ENCODE data around the gene SCAF1.

SCAF1 gene

DNA sequence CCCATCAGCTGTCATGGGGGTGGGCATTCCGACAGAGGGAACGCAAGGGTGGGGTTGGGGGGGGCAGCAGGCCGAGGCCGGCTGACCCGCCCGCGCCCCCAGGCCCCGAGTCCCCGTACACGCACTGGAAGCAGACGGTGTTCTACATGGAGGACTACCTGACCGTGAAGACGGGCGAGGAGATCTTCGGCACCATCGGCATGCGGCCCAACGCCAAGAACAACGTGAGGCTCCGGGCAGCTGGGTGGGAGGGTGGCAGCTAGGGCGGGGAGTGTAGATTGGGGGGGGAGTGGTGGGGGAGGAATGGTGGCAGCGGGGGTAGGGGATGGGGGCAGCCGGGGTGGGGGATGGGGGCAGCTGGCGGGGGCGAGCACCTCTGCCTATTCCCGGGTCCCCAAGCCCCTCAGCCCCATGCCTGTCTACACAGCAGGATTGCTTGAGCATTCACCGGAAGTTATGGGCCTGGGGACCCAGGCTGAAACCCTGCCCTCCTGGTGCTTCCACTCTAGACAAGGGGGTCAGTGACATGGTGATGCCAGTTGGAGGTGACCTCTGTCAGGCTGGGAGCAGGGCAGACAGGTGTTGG, 44.6 kb downstream of the SCAF1 start:
- DNase-seq = no peak

DNA sequence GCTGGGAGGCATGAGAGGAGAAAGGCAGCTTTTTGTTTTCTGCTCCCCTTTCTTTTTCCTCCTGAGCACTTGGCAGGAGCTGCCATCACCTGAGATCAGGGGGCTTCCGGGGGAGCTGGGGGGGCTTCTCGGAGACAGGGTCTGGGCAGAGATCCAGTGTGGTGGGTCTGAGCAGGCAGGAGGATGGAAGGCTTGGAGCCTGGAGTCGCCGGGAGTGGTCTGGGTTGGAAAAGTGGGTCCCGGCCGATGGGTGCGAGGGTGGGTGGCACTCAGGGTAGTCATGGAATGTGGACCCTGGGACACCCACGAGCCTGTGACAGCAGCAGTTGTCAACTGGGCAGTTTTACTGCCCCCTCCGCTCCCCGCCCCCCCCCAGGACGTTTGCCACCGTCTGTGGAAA, 45.1 kb downstream of the SCAF1 start:
- no peak for DNase-seq

DNA sequence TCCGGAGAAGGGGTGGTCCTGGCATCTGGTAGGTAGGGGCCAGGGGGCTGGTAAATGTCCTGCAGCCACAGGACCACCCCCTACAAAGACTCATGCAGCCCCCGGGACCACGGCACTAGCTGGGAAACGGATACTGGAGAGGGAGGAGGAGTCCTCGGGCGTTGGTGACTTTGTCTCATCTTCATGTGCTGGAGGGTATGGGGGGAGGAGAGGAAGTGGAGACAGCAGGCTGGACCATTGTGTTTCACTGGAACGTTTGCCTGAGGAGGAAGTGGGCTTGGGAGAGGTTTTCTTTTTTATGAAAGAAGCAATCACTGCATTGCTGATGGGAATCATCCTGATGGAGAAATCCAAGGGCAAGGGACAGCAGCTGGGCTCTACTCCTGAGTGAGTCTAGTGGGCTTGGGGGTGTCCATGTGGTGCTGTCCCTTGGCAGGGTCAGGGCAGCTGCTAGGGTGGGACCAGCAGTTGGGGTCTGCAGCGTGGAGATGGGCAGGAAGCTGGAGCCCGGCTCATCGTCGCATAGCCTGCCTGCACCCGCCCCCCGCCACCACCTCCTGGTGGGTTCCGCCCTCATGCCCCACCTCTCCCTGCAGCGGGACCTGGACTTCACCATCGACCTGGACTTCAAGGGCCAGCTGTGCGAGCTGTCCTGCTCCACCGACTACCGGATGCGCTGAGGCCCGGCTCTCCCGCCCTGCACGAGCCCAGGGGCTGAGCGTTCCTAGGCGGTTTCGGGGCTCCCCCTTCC, 45.7 kb downstream of the SCAF1 start:
- DNase-seq = no peak

DNA sequence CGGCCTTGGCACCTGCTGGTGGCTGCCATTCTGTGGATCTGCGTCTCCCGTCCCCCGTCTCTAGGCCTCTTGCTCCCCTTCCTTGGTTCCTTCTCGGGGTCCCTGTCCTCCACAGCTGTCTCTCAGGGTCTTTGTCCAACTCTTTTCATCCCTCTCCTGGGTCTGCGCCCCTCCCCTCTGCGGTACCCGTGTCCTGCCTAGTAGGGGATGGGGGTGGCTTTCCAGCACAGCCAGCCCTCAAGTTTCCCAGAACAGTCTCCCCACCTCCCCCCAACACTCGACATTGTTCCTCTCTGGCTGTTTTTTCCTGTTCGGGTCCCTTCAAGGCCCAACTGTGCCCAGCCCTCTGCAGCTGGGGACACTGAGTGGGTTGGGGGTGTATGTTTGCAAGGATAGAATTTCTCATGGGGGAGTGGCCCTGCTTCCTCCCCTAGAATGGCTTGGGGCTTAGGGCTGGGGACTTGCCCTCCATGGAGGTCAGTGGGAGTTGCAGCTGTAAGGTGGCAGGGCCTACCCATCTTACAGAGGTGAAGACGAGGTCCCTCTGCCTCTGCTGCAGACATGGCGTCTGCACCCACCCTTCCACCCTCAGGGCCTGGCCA, 46.6 kb downstream of the SCAF1 start:
- DNase-seq = no peak

DNA sequence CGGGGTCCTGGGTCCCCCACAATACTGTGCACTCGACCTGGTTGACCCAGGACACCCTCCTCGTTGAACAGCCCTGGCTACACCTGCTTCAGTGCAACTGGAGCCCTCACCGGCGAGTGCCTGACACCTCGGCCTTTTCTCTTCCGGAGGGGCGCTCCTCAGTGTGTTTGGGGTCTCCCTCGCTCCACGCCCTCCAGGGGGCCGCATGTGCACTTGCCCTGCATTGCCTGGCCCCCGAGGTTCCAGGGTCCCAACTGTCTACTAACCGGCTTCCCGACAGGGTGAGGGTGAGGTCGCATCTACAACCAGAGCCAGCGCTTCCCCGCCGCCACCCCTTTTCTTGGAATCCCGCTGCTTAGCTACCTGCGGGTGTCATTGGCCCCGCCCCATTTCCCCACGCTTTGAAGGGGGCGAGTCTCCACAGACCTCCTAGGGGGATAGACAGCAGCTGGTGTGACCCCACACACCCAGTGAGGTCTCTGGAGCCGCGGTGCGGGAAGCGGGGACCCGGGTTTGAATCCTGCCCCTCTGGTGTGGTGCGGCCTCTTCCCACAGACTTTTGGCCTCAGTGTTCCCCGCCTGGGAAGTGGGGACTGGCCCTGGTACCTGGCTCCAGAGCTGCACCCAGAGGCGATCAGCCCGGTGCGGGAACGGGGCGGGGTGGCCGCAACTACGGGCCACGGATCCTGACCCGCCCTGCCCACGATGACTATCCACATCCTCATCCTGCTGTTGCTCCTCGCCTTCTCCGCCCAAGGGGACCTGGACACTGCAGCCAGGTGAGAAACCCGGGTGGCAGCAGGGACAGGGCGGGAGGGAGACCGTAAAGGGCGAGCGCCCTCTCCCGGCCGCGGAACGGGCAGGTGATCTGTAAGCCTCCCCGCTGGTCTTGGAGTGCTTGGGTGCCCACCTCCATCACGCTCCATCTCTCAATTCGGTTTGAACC, 47.4 kb downstream of the SCAF1 start, which contains the start of gene ADM5:
ADM5 (plus strand) TSS at position 462 of the 946 bp plus-strand sequence; CDS start at position 706, 244 bp downstream.
- no peak for DNase-seq

DNA sequence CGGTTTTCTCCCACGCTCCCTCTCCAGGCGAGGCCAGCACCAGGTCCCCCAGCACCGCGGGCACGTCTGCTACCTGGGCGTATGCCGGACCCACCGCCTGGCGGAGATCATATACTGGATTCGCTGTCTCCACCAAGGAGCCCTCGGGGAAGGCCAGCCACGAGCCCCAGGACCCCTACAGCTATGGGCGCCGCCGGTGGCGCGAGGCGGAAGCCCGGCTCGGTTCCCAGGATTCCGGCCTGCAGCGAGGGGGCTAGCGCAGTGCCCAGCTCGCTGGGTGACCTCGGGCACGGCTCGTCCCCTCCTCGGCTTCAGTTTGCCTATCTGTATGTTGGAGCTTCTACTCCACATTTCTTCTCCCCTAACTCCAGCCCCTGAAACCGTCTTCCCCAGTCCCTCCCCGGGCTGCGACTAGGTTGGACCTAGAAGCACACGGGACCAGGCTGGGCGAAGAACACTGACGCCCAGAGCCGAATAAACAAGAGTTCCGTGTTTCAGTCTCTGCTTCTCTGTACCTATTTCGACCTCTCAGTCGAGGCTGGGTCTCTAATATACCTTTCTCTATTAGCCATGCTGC, 48.2 kb downstream of the SCAF1 start:
- DNase-seq = no peak

DNA sequence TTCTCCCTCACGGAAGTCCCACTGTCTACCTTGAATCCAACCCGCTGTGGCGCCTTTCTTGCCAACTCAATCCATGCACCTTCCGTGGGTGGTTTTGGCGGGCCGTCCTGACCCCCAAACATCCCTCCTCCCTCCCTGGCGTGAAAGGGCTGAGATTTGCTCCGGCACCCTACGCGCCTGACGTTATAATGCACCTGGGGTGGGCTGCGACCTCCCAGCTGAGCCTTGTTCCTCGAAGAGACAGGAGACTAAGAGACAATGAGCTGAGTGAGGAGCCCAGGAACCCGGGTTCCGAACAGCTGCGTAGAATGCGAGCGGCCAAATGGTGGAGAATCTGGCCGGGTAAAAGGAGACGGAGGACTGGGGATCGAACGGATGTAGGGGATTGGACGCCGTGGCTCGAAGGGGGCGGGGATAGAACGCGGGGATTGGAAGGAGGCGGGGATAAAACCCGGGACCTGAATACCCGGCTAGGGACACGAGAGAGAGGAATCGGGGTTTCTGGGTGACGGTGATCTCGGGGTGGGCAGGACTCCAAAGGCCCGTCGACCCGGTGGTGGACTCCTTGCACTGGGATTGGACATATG, 48.7 kb downstream of the SCAF1 start, which contains the start of gene CPT1C:
CPT1C (plus strand) TSS at position 461 of the 587 bp plus-strand sequence. CDS start 1,137 bp downstream, outside the sequence.
- DNase-seq = peak; percentile 33

DNA sequence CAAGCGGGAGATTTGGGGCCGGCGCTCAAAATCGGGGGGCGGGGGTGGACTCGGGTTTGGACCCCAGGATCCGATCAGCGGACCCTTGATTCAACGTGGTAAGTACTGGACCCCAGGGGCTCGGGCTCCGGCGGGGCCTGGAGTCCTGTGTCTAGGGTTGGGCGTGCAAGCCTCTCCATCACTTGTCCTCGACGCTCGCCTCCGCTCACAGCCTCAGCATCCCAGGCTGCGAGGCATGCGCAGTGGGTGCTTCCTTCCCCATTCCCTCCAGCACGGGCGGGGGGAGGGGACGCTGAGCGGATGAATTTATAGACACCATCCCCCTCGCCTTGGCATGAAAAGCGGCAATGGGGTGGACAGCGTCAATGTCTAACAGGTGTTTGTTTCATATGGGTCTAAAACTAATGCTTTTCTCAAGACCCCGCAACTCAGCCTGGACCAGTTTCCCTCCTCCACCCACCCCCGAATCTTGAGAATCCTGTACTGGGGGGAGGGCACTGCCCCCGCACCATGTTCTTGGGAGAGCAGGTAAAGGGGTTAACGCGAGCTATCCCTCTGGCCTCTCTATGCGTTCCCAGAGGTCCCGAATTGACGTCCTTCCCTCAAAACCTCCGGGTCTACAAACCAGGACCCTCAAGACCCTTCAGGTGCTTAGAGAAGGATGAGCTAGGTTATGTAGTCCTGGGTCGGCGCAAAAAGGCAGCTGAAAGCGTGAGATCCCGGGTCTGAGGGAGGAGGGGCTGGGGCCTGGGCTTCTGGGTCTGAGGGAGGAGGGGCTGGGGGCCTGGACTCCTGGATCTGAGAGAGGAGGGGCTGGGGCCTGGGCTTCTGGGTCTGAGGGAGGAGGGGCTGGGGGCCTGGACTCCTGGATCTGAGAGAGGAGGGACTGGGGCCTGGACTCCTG, 49.5 kb downstream of the SCAF1 start:
- no peak for DNase-seq

DNA sequence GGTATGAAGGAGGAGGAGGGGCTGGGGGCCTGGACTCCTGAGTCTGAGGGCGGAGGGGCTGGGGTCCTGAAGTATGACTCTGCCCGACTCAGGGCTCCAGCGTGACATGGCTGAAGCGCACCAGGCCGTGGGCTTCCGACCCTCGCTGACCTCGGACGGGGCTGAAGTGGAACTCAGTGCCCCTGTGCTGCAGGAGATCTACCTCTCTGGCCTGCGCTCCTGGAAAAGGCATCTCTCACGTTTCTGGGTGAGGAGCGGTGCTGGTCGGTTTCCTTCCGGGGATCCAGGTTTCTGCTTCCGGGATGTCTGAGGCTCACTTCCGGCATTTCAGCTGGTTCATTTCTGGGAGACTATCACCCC, 50.1 kb downstream of the SCAF1 start:
- DNase-seq = no peak

DNA sequence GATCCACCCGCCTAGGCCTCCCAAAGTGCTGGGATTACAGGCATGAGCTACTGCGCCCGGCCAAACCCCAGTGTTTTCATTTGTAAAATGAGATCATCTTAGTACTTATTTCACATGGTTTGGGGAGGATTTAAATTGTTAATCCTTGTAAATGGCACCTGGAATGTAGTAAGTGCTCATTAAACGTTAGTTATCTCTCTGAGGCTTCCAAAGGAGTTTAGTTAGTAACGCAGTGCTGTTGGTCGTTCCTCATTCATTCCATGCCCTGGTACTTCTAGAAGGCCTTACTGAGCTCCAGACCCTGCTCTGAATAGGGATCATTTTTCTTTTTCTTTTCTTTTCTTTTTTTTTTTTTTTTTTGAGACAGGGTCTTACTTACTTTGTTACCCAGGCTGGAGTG, 54.1 kb downstream of the SCAF1 start:
- DNase-seq = no peak

DNA sequence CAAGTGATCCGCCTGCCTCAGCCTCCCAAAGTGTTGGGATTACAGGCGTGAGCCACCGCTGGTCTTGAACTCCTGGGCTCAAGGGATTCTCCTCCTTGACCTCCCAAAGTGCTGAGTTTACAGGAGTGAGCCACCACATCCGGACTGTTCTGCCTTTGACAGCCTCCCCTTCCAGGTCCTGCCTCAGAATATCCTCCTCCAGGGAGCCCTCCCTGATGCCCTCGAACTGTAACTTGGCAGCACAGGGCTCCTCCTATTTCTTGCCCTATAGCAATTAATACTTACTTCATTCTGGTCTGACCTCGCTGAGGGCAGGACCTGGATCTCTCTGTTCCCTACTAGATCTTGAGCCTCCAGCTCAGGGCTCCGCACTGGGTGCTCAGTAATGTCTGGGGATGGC, 54.9 kb downstream of the SCAF1 start:
- no peak for DNase-seq

DNA sequence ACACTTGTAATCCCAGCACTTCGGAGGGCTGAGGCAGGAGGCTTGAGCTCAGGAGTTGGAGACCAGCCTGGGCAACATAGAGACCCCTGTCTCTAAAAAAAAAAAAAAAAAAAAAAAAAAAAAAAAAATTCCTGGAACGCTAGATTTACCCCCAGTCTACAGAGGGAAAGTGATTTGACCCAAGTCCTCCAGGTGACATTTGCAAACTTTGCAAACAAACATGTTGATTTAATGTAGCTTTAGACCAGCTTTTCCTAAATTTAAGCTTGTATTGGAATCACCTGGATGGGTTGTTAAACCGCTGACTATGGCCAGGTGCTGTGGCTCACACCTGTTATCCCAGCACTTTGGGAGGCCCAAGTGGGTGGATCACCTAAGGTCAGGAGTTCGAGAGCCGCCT, 57.4 kb downstream of the SCAF1 start:
- no peak for DNase-seq

DNA sequence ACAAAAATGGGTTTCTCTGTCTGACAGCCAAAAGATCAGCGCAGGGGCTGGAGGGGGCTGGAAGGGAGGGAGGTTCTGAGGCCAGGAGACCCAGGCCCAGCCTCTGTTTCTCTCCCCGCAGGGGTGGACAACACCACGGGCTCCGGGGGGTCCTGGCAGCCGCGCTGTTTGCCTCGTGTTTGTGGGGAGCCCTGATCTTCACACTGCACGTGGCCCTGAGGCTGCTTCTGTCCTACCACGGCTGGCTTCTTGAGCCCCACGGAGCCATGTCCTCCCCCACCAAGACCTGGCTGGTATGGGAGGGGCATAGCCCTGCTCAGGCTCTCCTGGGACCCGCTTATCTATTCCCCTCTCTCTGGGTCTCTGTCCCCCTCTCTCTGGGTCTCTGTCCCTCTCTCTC, 58.6 kb downstream of the SCAF1 start:
- no peak for DNase-seq

DNA sequence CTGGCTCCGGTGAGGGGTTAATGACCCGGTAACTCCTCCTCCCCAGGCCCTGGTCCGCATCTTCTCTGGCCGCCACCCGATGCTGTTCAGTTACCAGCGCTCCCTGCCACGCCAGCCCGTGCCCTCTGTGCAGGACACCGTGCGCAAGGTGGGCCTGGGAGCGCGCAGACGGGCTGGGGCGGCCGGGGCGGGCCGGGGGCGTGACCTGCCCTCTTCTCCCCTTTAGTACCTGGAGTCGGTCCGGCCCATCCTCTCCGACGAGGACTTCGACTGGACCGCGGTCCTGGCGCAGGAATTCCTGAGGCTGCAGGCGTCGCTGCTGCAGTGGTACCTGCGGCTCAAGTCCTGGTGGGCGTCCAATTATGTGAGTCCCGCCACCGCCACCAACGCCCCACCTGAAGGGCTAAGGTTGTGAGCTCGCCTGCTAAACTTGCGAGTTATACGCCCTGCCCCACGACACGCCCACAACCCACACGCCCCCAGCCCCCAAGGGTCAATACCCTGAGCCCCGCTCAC, 59.3 kb downstream of the SCAF1 start:
- DNase-seq = no peak

DNA sequence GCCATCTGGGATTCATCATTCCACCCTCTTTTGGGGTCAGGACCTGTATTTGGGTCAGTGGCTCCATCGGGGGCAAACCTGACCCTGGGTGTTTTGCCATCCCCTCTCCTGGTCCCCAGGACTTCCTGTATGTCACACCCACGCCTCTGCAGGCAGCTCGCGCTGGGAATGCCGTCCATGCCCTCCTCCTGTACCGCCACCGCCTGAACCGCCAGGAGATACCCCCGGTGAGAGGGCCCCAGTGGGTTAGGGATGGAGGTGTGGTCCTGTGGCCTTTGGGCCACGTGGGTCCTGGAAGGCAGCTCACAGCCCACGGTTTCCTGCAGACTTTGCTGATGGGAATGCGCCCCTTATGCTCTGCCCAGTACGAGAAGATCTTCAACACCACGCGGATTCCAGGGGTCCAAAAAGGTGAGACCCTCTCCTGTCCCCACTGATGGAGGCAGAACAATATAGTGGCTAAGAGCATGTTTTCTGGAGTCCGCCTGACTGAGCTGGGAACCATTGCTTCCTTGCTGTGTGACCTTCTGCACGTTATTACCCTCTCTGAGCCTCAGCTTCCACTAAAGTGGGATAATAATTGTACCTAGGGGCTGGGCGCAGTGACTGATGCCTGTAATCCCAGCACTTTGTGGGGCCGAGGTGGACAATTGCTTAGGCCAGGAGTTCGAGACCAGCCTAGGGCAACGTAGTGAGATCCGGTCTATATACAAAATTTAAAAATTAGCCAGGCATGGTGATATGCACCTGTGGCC, 63.1 kb downstream of the SCAF1 start:
- no peak for DNase-seq

DNA sequence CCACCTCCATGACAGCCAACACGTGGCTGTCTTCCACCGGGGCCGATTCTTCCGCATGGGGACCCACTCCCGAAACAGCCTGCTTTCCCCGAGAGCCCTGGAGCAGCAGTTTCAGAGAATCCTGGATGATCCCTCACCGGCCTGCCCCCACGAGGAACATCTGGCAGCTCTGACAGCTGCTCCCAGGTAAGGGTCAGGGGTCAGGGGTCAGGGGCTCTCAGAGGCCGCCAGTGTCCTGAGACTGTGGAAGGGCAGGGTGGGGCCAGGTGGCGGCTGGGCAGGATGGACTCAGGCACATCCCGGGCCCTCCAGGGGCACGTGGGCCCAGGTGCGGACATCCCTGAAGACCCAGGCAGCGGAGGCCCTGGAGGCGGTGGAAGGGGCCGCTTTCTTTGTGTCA, 63.9 kb downstream of the SCAF1 start:
- DNase-seq = no peak
